HG02763 (cell line): ENCODE results near the gene FXYD1.

Experiments used
- ATAC-seq: cut with Tn5 transposase; IDR thresholded peaks from one replicate; pipeline ENCODE4 v1.9.1; 2021; ENCODE audit warnings: mild to moderate bottlenecking, moderate library complexity; ENCODE audit not compliant: unreplicated experiment

FXYD1 gene

DNA sequence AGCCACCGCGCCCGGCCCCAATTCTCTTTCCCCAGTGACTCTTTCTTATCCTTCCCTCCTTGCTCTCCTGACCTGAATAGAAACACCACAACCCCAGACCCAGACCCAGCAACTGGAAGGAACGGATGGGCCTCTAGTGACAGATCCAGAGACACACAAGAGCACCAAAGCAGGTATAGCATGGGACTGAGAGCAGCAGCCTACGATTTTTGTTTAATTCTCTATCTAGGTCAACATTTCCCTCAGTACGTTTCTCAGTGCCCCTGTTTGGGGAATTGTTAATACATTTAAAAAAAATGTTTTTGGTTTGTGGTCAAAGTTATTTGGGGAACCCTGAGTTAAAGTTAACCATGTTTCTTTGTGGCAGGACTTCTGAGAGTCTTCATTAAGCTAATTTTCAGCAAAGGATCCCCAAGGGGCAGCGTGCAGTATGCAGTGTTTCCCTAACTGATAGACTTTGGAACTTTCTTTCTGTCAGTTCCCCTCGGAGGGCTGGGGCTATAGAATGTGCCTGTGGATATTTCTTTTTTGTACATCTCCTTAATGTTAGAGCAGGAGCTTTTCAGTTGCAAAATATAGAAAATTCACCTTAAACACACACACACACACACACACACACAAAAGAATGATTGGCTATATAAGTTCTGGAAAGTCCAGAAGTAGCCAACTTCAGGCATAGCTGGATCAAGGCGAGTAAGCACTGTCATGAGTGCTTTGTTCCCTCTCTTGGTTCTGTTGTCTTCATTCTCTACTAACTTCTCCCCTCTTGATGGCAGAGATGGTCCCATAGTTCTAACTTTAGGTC is 22.2 kb downstream of the FXYD1 start:
- no peak for ATAC-seq

DNA sequence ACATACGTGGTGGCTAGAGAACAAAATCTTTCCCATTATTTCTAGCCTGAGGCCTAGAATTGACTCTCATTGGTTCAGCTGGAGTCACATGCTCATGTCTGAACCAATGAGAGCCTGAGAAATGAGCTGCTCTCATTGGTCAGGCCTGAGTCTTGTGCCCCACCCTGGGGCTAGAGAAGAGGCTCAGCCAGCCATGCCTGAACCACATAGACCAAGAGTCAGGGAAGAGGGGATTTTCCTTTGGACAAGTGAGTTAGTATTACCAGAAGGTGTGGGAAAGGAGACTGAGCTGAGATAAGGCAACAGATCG is 22.8 kb downstream of the FXYD1 start:
- no peak for ATAC-seq

DNA sequence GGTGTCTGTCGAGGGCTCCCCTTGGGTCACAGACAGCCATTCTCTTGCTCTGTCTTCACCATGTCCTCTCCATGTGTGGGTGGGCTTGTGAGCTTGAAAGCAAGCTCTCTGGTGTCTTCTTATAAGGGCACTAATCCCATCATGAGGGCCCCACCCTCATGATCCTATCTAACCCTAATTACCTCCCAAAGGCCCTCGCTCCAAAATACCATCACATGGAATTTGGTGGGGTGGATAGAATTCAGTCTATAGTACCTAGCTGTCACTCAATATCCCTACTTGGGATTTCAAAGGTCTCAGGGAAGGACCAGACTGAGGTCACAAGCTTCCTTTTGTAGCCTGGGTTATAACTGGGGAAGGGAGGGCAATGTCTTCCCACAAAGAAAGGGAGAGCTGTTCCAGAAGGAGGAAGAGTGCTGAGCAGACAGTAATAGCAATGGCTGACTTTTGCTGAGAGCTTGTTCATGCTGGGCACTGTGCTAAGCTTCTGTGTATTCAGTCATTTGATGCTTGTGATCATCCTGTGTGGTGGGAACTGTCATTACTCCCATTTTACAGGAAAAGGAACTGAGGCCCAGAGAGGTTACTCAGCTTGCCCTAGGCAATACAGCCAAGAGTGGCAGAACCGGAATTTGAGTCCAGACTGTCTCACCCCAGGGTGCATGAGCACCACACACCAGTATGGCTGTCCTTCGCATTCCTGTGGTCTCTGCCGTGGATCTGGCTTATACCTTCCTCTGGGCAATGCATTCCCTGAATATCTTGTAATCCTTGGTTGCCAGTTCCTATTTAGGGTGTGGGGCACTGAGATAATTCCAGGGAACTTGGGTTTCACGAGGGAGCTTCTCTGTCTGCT is 24.1 kb downstream of the FXYD1 start:
- no peak for ATAC-seq

DNA sequence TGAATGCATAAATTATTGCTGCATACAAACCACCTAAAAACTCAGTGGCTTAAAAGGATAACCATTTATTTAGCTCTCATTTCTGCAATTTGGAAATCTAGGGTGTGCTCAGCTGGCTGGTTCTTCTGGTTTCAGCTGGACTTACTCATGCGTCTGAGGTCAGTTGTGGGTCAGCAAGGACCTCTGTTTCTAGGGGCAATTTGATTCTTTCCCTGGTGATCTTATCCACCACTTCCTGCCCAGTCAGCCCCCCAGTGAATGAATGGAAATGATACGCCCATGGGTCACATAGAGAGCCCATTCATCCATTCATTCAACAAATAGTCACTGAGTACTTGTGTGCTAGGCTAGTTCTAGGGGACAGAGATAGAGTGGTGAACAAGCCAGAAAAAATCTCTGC is 25.8 kb downstream of the FXYD1 start:
- no peak for ATAC-seq

DNA sequence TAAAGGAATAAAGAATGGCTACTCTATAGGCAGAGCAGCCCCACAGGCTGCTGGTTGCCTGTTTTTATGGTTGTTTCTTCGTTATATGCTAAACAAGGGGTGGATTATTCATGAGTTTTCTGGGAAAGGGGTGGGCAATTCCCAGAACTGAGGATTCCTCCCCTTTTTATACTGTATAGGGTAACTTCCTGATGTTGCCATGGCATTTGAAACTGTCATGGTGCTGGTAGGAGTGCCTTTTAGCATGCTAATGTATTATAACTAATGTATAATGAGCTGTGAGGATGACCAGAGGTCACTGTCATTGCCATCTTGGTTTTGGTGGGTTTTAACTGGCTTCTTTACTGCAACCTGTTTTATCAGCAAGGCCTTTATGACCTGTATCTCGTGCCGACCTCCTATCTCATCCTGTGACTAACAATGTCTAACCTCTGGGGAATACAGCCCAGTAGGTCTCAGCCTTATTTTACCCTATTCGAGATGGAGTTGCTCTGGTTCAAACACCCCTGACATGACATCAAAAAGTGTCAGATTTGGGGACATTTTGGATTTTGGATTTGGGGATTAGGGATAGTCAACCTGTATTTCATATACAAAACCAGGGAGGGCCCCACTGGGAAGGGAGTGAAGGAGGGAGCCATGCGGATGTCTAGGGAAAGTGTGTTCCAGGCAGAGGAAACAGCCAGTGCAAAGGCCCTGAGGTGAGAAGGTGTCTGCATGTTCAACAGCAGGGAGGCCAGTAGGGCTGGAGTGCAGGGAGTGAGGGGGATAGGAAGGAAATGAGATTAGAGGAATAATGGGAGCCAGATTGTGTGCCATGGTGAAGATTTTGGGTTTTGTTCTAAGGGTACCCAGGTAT is 26.8 kb downstream of the FXYD1 start:
- ATAC-seq = no peak

DNA sequence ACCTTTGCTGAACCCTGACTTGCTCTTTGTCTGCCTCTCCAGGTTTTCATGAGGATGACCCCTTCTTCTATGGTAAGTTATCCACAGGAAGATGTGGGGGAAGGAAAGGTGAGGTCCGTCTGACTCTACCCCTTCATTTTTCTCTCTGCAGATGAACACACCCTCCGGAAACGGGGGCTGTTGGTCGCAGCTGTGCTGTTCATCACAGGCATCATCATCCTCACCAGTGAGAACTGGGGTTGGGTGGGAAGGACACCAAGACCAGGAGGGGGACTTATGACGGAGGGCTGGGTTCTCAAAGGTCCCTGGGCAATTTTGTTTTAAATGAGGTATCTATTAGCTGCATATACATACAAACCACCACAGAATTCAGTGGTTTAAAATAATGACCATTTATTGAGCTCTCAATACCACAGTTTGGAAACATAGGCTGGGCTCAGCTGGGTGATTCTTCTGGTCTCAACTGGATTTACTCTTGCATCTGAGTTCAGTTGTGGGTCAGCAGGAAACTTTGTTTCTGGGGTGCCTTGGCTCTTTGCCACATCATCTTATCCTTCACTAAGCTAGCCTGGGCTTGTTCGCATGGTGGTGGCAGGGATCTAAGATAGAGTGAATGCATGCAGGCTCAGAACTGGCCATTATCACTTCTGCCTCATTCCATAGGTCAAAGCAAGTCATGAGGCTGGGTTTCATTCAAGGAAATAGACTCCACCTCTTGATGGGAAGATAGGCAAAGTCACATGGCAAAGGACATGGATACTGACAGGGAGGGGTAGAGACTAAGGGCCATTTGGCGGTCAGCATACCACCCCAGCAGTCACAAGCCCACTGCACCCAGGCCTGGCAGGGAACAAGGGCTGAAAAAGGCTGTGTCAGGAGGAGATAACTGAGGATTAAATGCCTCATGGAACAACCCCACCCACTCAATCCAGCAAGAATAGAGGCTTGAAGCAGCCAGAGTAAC is 27.8 kb downstream of the FXYD1 start:
- no peak for ATAC-seq

DNA sequence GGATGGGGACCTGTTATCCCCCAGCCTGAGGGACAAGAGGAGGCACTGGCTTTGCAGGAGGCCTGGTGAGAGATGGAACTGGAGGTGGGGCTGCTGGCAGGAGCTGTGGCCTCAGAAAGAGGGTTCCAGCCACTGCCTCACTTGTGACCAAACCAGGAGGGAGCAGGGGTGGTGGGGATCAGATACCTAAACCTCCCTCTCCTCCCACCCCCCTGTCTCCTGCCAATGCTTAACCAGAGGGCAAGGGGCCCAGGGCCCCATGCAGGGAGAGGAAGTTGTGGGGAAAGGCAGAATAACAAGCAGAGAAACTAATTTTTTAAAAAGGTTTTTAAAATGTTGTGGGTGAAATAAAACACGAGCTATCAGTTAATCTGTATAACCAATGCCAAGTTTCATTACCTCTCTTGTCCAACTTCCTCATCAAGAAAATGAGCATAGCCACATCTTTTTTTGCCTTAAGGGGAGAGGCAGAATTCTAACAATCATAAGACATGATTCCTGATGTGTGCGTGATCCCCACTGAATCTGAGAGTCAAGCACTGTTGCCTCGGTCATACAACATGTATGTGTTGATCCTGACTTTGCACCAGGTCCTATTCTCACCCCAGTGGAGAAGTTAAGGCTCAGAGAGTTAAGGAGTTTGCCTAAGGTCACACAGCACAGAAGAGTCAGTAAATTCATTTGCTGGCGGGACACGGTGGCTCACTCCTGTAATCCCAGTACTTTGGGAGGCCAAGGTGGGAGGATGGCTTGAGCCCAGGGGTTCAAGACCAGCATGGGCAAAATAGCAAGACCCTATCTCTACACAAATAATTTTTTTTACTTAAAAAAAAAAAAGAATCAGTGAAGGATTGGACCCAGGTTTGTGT is 28.9 kb downstream of the FXYD1 start:
- no peak for ATAC-seq

DNA sequence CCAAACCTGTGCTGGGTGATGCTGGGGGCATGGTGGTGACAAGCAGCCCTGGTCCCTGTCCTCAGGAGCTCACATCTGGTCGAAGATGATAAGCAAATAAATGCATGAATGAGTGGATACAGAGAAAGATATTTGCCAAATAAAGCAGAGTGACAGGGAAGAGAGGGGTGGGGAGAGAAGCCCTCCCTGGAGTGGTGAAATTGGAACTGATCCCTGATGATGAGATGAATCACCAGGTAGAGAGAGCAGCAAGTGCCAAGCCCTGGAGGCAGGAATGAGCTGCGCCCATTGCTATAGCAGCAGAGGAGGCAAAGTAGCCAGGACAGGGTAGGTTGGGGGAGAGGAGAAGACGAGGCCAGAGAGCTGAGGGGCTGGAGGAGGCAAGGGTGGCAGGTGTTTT is 29.6 kb downstream of the FXYD1 start:
- no peak for ATAC-seq

DNA sequence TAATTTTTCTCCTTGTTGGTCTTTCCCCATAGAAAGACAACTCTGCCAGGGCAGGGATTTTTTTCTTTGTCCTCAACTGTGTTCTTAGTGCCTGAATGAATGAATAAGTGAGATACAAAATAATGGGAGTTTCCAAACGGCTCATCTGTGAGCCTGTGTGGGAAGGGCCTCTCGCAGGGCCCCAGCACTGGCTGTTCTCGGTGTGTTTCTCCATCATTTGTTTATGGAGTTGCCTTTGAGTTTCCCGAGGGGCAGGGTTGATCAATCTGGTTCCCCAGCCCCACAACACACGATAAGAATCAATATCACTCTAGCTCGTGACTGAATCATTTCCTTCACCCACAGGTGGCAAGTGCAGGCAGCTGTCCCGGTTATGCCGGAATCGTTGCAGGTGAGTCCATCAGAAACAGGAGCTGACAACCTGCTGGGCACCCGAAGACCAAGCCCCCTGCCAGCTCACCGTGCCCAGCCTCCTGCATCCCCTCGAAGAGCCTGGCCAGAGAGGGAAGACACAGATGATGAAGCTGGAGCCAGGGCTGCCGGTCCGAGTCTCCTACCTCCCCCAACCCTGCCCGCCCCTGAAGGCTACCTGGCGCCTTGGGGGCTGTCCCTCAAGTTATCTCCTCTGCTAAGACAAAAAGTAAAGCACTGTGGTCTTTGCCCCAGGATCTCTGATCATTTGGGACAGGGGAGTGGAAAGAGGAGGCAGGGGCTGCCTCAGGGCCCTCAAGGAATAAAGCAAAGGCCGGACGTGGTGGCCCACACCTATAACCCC is 30.8 kb downstream of the FXYD1 start:
- no peak for ATAC-seq

DNA sequence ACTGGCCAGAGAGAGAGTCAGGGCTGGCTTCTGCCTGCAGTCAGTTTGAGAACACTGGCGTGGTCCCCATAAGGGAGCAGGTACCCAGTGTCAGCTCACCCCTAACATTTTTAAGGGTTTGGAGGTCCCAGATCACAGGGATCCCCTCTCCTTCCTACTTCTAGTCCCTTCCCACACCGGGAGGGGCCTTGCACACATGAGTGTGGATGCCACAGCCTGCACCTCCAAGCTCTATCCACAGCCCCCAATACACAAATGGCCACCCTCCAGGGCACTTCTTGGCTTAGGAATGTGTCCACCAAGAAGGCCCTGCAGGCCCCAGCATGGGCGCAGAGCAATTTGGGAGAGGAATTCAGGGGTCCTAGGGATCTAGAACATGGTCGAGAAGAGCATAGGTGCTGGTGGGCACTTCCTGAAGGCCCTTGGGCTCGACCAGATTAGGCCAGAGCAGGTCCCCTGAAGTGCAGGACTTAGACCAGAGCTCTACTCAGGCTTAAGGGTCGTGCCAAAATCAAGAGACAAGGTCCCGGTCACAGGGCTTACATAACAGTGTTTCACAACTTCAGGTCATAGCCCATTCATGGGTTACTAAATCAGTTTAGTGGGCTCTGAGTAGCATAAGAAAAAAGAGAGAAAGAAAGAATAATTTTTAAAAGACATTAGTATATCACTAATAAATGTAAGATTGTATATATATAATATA is 31.9 kb downstream of the FXYD1 start:
- ATAC-seq = no peak

DNA sequence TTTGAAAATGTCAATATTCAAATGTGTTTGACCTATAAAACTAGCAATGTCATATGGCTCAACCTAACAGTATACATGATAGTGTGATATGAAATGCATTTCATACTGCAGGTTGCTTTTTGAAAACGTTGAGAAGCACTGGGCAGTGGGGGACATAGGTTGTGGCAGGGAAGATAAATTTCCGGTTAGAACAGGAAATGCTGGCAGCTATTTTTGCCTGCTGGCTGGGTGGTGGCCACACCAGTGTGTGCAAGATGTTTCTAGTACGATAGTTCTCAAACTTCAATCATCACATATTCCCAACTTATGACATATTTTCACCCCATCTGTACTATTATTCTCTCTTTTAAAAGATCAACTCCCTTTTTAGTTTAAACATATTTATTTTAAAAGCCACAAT is 33.1 kb downstream of the FXYD1 start:
- no peak for ATAC-seq

DNA sequence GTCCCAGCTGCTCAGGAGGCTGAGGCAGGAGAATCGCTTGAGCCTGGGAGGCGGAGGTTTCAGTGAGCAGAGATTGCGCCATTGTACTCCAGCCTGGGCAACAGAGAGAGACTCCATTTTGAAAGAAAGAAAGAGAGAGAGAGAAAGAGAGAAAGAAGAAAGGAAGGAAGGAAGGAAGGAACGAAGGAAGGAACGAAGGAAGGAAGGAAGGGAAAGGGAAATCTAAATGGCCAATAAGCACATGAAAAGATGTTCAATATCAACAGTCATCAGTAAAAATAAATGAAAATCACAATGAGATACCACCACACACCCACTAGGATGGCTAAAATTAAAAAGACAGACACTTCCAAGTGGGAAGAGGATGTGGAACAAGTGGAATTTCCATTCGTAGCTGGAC is 35.6 kb downstream of the FXYD1 start:
- ATAC-seq = no peak

DNA sequence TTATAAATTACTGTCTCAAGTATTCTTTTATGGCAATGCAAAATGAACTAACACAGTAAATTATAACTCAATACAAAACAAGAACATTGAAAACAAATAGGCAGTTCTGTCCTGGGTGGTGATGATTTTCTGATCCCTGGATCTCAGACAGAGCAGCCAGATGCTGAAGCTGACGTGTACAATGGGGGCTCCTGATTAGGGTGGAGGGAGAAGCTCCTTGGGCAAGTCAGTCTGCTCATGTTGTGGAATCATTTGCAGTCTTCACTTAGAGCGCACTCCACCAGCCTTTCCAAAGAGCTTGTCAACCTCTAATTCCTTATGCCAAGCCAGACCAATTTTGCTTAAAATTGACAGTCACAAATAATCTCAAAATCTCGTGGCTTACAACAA is 37.6 kb downstream of the FXYD1 start:
- no peak for ATAC-seq

DNA sequence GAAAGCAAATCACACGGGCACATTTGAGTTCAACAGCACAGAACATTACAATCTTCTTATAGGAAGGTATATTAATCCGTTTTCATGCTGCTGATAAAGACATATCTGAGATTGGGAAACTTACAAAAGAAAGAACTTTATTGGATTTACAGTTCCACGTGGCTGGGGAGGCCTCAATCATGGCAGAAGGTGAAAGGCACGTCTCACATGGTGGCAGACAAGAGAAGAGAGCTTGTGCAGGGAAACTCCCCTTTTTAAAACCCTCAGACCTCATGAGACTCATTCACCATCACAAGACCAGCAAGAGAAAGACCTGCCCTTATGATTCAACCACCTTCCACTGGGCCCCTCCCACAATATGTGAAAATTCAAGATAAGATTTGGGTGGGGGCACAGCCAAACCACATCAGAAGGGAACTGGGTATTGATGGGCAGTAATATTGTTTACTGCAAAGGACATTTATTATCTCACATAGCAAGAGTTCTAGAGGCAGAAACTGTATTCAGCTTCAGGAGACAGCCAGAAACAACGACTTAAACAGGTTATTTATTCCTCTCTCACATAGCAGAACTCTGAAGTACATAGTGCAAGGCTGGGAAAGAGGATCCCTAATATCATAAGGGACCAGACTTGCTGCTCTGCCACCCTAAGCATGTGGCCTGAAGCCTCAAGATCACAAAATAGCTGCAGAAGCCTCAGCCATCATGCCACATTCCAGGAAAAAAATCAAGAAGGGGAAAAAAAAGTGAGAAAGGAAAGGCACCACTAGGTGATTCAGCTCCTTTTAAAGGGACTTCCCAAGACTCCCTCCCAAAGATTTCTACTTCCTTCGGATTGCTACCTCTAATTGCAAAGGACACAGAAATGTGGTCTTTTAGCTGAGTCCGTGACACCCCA is 39.0 kb downstream of the FXYD1 start:
- ATAC-seq = no peak

DNA sequence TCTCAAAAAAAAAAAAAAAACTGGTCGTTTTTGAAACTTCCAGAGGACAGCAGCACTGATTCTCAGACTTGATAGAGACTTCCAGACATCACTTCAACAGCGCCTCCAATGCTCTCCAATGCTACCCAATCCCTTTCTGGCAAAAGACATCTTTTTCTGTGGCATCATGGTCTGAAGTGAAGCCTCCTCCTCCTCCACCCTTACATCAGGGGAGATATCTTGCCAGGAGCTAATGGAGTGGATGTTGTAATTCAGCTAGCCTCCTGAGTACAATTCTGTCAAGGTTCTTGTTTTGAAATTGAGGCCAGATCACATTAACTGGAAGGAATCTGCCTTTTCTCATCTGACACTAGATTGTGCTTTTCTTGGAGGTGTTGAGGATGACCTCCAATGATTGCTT is 40.1 kb downstream of the FXYD1 start:
- no peak for ATAC-seq

DNA sequence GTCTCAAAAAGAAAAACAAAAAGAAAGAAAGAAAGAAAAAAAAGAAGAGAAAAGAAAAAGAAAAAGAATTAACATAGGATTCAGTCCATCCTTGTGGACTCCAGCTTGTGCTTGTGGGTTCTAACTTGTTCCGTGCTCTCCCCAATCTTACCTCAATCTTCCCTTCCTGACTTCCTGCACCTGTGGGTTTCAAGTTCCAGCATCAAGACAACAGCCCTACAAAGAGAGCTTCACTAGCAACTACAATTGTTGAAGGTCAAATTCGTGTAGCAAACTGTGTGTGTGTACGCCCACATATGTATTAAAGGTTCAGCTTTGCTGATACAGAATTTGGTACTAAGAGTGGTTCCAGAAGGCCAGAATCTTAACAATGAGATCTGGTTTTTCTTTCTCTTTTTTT is 41.2 kb downstream of the FXYD1 start:
- no peak for ATAC-seq

DNA sequence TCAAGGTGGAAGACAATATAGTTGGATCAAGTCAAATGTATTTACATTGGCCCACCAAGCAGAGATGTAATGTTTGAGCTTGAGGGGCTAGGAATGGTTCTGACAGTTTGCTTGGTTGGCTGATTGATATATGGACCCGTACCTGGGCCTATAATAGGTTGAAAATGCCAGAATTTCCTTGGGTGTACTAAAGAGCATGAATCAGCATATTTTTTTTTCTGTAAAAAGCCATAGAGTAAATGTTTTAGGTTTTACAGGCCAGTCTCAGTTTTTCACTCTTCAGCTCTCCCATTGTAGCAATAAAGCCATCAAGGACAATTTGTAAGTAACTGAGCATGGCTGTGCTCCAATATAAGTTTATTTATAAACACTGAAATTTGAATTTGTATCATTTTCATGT is 42.8 kb downstream of the FXYD1 start:
- no peak for ATAC-seq
